ENCODE results near the gene MARCHF3.
"Not testable (repeated sequence)": the region's sequence is repeated elsewhere in the genome, so short reads cannot be mapped to it uniquely, and the experiment has no call there.

The MARCHF3 gene

DNA sequence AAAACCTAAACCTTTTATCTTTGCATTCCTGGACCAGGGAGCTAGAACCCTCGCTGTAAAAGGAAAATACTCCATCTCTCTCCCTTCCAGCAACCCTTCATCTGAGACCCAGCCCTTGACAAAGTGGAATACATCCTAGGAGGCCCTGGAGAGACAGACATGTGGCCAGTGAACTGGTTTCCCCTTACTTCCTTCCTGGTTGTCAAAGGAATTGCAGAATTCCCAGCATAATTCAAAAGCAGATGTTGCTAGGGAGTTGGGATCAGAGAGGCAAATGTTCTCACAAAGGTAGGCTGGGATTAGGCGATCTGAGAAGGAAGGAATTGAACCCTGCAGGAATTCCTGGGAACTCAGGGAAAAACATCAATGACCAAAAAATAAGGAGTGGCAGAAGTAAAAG is 80.9 kb downstream of the MARCHF3 start:
- no peak for DNase-seq

DNA sequence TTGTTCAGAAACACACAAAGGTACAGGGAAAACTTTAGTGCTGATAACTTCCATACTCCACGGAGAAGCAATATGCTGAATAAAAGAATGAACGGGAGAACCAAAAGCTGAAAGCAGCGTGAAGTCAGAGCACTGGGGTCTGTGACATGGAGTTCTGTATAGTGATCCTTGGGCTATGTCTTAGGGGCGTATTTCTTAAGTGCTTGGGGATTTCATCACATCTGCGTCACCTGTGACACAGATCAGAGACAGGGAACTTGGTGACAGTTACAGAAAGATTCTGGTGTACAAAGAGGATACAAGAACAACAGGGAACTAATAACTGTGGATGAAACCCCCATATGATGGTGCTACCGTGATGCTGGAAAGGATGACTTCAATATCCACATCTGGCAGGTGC is 81.9 kb downstream of the MARCHF3 start:
- no peak for DNase-seq

GRCh38 chr5:126948011-126948355 is 82.4 kb downstream of the MARCHF3 start:
- DNase-seq = no peak

DNA sequence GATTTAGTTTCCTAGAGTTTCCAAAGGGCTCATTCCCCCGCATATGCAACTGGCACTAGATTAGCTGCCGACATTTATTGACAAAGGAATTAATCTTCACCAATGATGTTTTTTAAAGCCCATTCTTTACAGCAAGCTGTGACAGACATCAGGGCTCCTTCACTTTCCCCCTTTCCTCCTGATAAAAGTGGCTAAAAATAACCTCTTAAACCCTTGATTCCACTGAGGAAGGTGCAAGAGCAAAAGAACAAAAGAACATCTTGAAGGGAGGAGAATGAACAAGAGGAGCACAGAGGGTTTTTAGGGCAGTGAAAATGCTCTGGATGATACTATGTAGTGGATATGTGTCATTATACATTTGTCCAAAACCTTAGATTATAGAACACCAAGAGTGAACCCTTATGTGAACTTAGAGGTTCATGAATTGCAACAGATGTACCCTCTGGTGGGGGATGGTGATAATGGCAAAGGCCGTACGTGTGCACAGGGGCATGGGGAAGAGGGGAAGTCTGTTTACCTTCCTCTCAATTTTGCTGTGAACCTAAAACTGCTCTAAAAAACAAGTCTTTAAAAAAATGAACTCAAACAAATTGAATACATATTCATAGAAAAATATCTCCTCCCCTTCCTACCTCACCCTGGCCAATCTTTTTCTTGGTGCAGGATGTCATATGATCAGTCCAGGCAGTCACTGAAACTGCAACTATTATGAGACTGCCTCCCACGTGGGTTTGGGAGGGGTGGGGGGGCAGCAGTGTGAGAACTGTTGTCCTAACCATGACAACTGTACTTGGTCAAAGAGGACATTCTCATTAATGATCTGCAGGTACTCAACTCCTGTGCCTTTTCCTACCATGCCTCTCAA is 83.0 kb downstream of the MARCHF3 start:
- no peak for DNase-seq

DNA sequence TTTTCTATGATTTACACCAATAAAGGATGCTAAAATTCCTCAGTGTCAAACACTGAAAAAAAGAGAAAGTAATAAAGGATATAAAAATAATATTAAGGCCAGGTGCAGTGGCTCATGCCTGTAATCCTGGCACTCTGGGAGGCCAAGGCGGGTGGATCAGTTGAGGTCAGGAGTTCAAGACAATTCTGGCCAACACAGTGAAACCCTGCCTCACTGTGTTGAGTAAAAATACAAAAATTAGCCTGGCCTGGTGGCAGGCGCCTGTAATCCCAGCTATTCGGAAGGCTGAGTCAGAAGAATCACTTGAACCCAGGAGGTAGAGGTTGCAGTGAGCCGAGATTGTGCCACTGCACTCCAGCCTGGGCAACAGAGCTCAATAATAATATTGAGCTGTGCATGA is 87.5 kb downstream of the MARCHF3 start:
- not testable (repeated sequence) for DNase-seq

DNA sequence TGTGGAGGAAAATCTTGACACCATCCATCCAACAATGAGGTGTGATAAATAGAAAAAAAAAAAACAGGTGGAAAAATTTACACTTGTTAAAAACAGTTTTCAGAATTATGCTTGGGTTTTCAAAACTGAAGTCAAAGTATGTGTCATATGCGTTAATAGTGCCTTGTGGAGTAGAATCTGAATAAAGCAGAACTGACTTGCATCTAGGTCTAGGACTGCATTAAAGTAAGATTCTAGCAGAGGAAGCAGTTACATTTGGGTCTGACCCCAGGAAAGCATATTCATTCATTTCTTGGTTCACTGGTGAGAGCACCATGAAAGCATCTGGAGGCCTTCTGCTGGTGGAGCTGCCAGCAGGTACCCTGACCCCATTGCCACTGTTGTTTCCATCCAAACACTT is 89.0 kb downstream of the MARCHF3 start:
- DNase-seq = no peak

- no peak for DNase-seq
These were observed 90.5 kb downstream of the MARCHF3 start for GRCh38 chr5:126939887-126940286.

DNA sequence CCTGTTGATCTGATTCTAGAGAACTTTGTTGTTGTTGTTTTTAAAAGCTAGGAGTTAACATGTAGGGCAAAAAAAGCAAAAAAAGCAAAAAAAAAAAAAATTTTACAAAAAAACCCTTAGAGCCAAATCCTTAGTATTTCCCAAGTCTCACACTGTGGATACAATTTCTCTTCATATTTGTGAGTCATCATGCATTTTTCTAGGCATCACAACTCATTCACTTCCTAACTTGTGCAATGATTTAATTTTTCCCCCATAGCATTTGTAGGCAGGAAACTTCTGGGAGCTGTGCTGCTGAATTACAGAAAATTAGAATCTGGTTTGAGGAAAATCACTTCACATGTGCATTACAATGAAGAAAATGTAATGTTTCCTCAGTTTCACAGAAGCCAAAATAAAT is 91.9 kb downstream of the MARCHF3 start:
- DNase-seq = no peak

DNA sequence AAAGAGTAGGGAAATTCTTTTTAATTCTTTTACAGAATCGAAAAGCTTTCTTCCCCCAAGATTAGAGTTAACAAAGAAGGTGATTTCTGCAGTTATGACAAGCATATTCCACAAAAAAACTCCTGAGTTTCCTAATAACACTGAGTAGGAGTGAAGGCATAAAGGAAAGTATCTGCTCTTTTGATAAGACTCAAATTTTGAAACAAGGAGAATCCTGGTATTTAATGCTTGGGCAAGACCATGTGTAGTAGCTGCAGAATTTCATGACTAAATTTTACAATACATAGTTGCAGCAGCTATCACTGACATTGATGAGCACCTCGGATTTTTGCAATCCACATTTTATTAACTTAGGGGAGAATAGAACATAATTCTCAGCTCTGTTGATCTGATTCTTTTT is 92.6 kb downstream of the MARCHF3 start:
- no peak for DNase-seq

DNA sequence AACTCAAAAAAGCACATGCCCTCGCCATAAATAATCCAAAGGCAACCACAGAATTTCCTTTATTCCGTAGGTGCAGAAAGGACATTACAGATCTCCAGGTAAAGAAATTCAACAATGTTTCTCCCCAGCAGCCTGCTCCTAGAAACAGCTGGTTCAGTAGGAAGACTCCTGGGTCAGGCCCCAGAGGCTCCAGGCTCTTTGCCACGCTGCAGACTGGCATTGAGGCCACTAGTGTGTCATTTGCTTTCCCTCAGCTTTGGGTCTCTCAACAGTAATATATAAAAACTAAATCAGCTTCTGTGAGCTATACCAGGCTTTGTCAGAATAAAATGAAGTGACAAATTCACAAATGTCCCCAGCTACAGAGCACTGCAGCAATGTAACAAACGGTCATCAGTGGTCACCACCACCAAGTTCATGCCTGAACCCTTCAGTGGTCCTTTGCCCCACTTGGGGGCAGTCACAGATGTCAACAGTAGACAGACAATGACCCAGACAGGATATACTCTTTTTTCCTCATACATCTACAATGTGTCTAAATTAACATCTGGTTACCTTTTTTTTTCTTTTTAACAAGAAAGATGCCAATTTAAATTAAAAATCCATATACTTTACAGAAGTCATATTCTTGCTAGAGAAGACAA is 93.5 kb downstream of the MARCHF3 start:
- no peak for DNase-seq

DNA sequence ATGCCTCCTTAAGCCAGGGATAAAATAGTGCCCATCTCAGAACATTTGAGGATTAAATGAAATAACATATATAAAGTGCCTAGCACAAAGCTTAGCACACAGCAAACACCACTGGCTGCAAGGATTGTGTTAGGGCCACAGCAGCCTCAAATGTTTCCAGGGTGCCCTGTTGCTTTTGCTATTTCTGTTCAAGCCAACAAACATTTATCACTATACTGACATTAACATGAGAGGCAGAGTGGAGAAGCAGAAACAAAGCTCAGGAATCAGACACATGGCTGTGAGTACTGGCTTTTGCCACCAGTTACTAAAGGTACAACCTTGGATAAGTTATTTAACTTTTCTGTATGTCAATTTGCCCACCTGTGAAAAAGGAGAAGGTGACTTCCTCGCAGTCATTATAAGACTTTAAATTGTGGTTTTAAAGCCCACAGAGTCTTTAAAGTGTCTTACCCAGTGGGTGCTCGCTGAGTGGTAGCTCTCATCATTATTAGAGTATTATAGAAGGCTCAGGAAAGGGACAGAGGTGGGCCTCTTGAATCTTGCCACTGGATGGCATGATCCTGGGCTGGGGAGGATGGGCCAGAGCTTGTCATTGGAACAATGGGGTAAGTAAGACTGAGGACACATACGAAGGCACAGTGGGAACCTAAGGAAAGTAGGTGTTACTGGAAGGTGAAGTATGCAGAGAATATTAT is 98.2 kb downstream of the MARCHF3 start:
- no peak for DNase-seq

DNA sequence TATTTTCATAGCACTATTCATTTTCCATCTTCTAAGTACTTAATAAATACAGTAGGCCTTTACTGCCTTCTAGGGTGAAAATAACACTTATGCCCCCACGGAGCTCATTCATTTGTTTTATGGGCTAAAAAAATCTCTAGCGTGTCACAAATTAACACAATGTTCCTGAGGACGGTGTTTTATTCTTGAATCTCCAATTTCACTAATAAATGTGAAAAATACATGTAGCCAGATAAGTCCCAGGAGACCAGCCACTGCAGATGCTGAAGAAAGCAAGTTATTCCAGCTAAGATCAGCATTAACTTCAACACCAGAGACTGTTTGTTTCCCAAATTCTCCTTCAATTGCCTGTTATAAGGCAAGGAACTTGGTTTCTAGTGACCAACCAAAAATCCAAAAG is 102.3 kb downstream of the MARCHF3 start:
- DNase-seq = no peak

DNA sequence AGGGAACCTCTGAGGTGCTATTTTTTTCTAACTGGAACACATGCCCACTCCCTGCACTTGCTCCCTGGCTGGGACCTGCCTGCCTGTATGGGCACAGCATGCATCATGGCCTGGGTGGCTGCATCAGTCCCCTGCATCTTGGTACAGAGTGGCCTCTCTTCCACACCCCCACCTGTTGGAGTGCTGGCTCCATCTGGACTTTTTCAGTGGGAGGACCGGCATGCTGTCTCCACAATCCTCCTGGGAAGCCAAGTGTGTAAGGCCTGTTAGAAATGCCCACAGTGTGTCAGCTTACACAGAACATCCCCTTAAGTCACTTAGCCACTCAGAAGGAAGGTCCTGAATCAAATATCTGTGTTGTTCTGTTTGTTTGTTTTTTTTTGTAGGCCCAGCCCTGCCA is 102.9 kb downstream of the MARCHF3 start:
- no peak for DNase-seq

GRCh38 chr5:126926187-126926586 is 104.2 kb downstream of the MARCHF3 start:
- DNase-seq = no peak

DNA sequence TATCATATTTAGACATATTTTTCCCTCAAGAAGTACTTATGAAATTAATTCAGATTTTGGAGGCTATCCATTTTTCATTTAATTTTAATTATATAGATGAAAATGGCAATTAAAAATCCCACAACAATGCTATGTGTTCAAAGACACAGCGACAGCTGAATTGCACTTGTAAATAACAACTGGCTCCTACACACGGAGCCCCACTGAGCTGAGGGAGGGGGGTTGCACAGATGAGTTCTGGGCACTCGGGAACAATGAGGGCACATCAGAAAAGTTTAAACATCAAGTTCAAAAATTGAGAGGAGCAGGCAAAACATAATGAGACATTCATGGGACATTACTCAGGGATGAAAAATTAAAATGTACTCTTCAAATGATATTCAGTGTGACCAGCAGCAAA is 104.9 kb downstream of the MARCHF3 start:
- DNase-seq = no peak

- no peak for DNase-seq
These were observed 105.9 kb downstream of the MARCHF3 start for GRCh38 chr5:126924331-126925033.

DNA sequence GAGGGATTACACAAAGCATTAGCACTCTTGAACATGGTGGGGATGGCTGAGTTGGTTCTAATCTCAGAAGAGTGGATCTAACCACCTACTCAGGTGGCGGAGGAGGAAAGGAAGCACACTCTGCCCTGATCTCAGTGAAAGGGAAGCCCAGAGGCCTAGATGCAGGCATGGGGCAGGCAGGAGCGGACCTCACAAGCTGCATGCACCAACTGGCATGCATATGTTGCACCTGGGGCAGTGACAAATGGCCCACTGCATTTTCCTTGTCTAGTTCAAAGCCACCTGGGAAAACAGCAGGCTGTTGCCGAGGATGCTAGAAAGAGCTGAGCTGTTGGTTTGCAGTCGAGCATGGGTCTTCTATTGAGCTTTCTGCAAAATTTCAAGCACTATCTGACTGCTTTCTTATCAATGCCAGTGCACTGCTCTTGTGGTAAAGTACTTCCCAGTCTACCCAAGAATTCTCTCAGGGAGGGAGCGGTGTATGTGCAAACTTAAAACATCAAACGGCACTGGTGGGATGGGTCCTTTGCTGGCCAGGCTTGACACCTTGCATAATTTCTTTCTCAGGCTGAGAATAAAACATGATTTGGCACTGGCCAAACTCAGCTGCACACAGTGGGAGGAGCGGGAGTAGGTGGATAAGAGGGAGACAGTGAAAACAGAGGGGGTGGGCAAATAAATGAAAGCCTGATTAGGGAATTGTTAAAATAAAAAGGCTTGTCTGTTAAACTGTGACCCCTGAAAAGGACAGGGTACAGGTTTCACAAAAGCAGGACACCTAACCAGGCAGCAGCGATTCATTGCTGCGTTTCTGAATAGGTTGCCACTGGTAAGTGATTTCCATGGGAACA is 108.9 kb downstream of the MARCHF3 start:
- DNase-seq = no peak

DNA sequence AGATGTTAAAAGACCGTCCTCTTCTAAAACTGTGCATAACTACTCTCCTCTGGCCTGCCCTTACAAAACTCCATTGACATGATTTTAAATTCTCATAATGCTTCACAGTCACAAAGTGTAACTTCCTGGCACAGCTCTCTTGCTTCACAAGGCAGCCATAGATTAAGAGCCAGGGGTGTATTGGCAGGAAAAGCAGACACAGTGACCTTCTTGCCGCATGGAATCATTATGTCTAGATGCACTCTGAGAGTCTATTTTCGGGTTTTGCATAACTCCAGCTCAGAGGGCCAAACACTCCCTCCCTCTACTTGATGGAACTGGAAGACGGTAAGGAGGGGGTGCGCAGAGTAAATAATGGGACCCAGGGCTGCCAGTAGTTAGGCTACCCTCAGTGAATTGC is 110.1 kb downstream of the MARCHF3 start:
- DNase-seq = no peak

DNA sequence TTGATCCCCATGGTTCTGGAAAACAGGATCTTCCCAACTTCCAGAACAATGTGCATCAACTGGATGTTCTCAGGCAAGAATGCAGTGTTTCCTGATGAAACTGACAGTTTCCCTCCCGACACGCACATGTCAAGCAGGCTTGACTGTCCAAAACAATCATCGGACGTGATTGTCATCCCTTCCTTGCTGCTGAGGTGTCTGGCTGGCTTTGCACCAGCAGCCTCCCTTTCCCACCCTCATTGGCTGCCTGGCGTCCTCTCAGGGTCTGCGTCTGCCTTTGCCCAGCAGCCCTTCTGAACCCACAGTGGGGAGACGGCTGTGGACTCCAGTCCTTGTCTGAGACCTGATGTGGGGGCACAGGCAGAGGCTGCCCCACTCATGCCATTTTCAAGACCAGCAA is 110.8 kb downstream of the MARCHF3 start:
- no peak for DNase-seq

- no peak for DNase-seq
These were observed 111.8 kb downstream of the MARCHF3 start for GRCh38 chr5:126918615-126918957.

- no peak for DNase-seq
These were observed 112.3 kb downstream of the MARCHF3 start for GRCh38 chr5:126917918-126918614.

- DNase-seq = no peak
These were observed 114.9 kb downstream of the MARCHF3 start for GRCh38 chr5:126915496-126915895.

Measured in bone marrow (tissue), 2 donors.